HG02610 (cell line): ENCODE data around the gene BABAM1.

Experiments
- ATAC-seq: cut with Tn5 transposase; IDR thresholded peaks from one replicate; pipeline ENCODE4 v1.9.1; 2021; ENCODE audit warnings: mild to moderate bottlenecking, moderate library complexity; ENCODE audit not compliant: unreplicated experiment

Gene BABAM1

GRCh38 chr19:17321655-17322489, 54.6 kb downstream of the BABAM1 start:
- ATAC-seq, result no peak

- no peak for ATAC-seq
These were observed 55.6 kb downstream of the BABAM1 start for GRCh38 chr19:17322854-17323253.

- no peak for ATAC-seq
These were observed 56.2 kb downstream of the BABAM1 start for GRCh38 chr19:17323300-17323963.

- no peak for ATAC-seq
These were observed 56.7 kb downstream of the BABAM1 start for GRCh38 chr19:17323964-17324332.

- ATAC-seq, result no peak
These were observed 57.3 kb downstream of the BABAM1 start for GRCh38 chr19:17324357-17325114.

- ATAC-seq, result no peak
These were observed 57.9 kb downstream of the BABAM1 start for GRCh38 chr19:17325133-17325532.

- ATAC-seq, result no peak
These were observed 58.8 kb downstream of the BABAM1 start for GRCh38 chr19:17325881-17326594.

GRCh38 chr19:17326595-17326966, 59.3 kb downstream of the BABAM1 start:
- ATAC-seq, result no peak

- no peak for ATAC-seq
These were observed 59.9 kb downstream of the BABAM1 start for GRCh38 chr19:17327068-17327653.

- ATAC-seq, result no peak
These were observed 60.6 kb downstream of the BABAM1 start for GRCh38 chr19:17327654-17328516.
